ENCODE results near the gene SPECC1.

SPECC1 gene

GRCh38 chr17:20128036-20128667 is 119.0 kb downstream of the SPECC1 start:
- DNase-seq, result no peak
- H3K27ac Mint-ChIP-seq, result peak overlapping the region; percentile 22
- no peaks in the 10 kb centered on the region for H3K36me3 Mint-ChIP-seq (ENCODE audit: low read depth)
- H3K4me3 Mint-ChIP-seq, result no peak overlapping the region
- no peaks in the 10 kb centered on the region for H3K27me3 Mint-ChIP-seq
- H3K9me3 Mint-ChIP-seq, result no peaks in the 10 kb centered on the region
- H3K4me1 Mint-ChIP-seq (ENCODE audit: low read depth), result no peaks in the 10 kb centered on the region

GRCh38 chr17:20133517-20133916 is 124.4 kb downstream of the SPECC1 start:
- H3K36me3 Mint-ChIP-seq (ENCODE audit: low read depth), result no peaks in the 10 kb centered on the region
- no peaks in the 10 kb centered on the region for H3K4me1 Mint-ChIP-seq (ENCODE audit: low read depth)
- H3K9me3 Mint-ChIP-seq, result no peaks in the 10 kb centered on the region
- no peak overlapping the region for H3K27ac Mint-ChIP-seq
- peaks cover 7% of the 10 kb centered on the region for H3K27me3 Mint-ChIP-seq
- no peak for DNase-seq
- H3K4me3 Mint-ChIP-seq, result no peak overlapping the region

- Mint-ChIP-seq H3K4me1 (ENCODE audit: low read depth) (no peaks in the 10 kb centered on the region), H3K27me3 (peaks cover 8% of the 10 kb centered on the region), H3K27ac (no peak overlapping the region), H3K9me3 (no peaks in the 10 kb centered on the region), H3K4me3 (no peak overlapping the region), H3K36me3 (ENCODE audit: low read depth) (no peaks in the 10 kb centered on the region)
- no peak for DNase-seq
Observed at GRCh38 chr17:20141198-20141972, 132.2 kb downstream of the SPECC1 start.

GRCh38 chr17:20142268-20142667 is 133.1 kb downstream of the SPECC1 start:
- no peaks in the 10 kb centered on the region for H3K36me3 Mint-ChIP-seq (ENCODE audit: low read depth)
- no peak overlapping the region for H3K4me3 Mint-ChIP-seq
- peaks cover 5% of the 10 kb centered on the region for H3K27me3 Mint-ChIP-seq
- H3K4me1 Mint-ChIP-seq (ENCODE audit: low read depth), result no peaks in the 10 kb centered on the region
- no peaks in the 10 kb centered on the region for H3K9me3 Mint-ChIP-seq
- H3K27ac Mint-ChIP-seq, result no peak overlapping the region
- no peak for DNase-seq

GRCh38 chr17:20143740-20144139 is 134.6 kb downstream of the SPECC1 start:
- DNase-seq, result no peak
- Mint-ChIP-seq H3K27ac (no peak overlapping the region), H3K4me1 (ENCODE audit: low read depth) (no peaks in the 10 kb centered on the region), H3K27me3 (no peaks in the 10 kb centered on the region), H3K9me3 (no peaks in the 10 kb centered on the region), H3K4me3 (no peak overlapping the region), H3K36me3 (ENCODE audit: low read depth) (no peaks in the 10 kb centered on the region)

GRCh38 chr17:20145567-20145966 is 136.4 kb downstream of the SPECC1 start:
- no peaks in the 10 kb centered on the region for H3K4me1 Mint-ChIP-seq (ENCODE audit: low read depth)
- no peak overlapping the region for H3K27ac Mint-ChIP-seq
- H3K36me3 Mint-ChIP-seq (ENCODE audit: low read depth), result no peaks in the 10 kb centered on the region
- H3K9me3 Mint-ChIP-seq, result no peaks in the 10 kb centered on the region
- no peak for DNase-seq
- H3K4me3 Mint-ChIP-seq, result no peak overlapping the region
- H3K27me3 Mint-ChIP-seq, result no peaks in the 10 kb centered on the region

- no peak overlapping the region for H3K4me3 Mint-ChIP-seq
- H3K4me1 Mint-ChIP-seq (ENCODE audit: low read depth), result no peaks in the 10 kb centered on the region
- DNase-seq, result no peak
- no peaks in the 10 kb centered on the region for H3K9me3 Mint-ChIP-seq
- no peak overlapping the region for H3K27ac Mint-ChIP-seq
- no peaks in the 10 kb centered on the region for H3K27me3 Mint-ChIP-seq
- no peaks in the 10 kb centered on the region for H3K36me3 Mint-ChIP-seq (ENCODE audit: low read depth)
Observed at GRCh38 chr17:20149251-20149650, 140.1 kb downstream of the SPECC1 start.

GRCh38 chr17:20151174-20151573 is 142.0 kb downstream of the SPECC1 start:
- no peak overlapping the region for H3K27ac Mint-ChIP-seq

GRCh38 chr17:20153231-20153630 is 144.1 kb downstream of the SPECC1 start:
- no peak overlapping the region for H3K27ac Mint-ChIP-seq
- H3K27me3 Mint-ChIP-seq, result peaks cover 11% of the 10 kb centered on the region
- DNase-seq, result no peak
- H3K9me3 Mint-ChIP-seq, result no peaks in the 10 kb centered on the region
- H3K36me3 Mint-ChIP-seq (ENCODE audit: low read depth), result no peaks in the 10 kb centered on the region
- H3K4me3 Mint-ChIP-seq, result no peak overlapping the region
- peaks cover 5% of the 10 kb centered on the region for H3K4me1 Mint-ChIP-seq (ENCODE audit: low read depth)

More at GRCh38 chr17:20151174-20151573, 142.0 kb downstream of the SPECC1 start:
- H3K27me3 Mint-ChIP-seq, result no peaks in the 10 kb centered on the region
- no peak overlapping the region for H3K4me3 Mint-ChIP-seq
- no peaks in the 10 kb centered on the region for H3K4me1 Mint-ChIP-seq (ENCODE audit: low read depth)
- H3K9me3 Mint-ChIP-seq, result no peaks in the 10 kb centered on the region
- no peaks in the 10 kb centered on the region for H3K36me3 Mint-ChIP-seq (ENCODE audit: low read depth)
- no peak for DNase-seq

- Mint-ChIP-seq H3K27me3 (peaks cover 13% of the 10 kb centered on the region), H3K4me3 (no peak overlapping the region), H3K4me1 (ENCODE audit: low read depth) (peaks cover 5% of the 10 kb centered on the region), H3K9me3 (no peaks in the 10 kb centered on the region), H3K27ac (no peak overlapping the region), H3K36me3 (ENCODE audit: low read depth) (no peaks in the 10 kb centered on the region)
- DNase-seq, result no peak
Observed at GRCh38 chr17:20154286-20155000, 145.3 kb downstream of the SPECC1 start.

GRCh38 chr17:20155258-20156195 is 146.4 kb downstream of the SPECC1 start:
- peak; percentile 93 for DNase-seq
- Mint-ChIP-seq H3K4me1 (ENCODE audit: low read depth) (peaks cover 5% of the 10 kb centered on the region), H3K36me3 (ENCODE audit: low read depth) (no peaks in the 10 kb centered on the region), H3K27me3 (peaks cover 13% of the 10 kb centered on the region), H3K27ac (no peak overlapping the region), H3K4me3 (no peak overlapping the region), H3K9me3 (no peaks in the 10 kb centered on the region)

- no peaks in the 10 kb centered on the region for H3K36me3 Mint-ChIP-seq (ENCODE audit: low read depth)
- H3K9me3 Mint-ChIP-seq, result no peaks in the 10 kb centered on the region
- H3K27ac Mint-ChIP-seq, result peak overlapping the region; percentile 51
- H3K4me1 Mint-ChIP-seq (ENCODE audit: low read depth), result peaks cover 5% of the 10 kb centered on the region
- DNase-seq, result no peak
- no peak overlapping the region for H3K4me3 Mint-ChIP-seq
- H3K27me3 Mint-ChIP-seq, result peaks cover 13% of the 10 kb centered on the region
Observed at GRCh38 chr17:20156196-20157000, 147.2 kb downstream of the SPECC1 start.

GRCh38 chr17:20157001-20157310 is 147.8 kb downstream of the SPECC1 start:
- H3K9me3 Mint-ChIP-seq, result no peaks in the 10 kb centered on the region
- H3K36me3 Mint-ChIP-seq (ENCODE audit: low read depth), result no peaks in the 10 kb centered on the region
- H3K4me1 Mint-ChIP-seq (ENCODE audit: low read depth), result peaks cover 5% of the 10 kb centered on the region

More at GRCh38 chr17:20157001-20157310, 147.8 kb downstream of the SPECC1 start:
- Mint-ChIP-seq H3K27ac (peak overlapping the region; percentile 51), H3K27me3 (peaks cover 13% of the 10 kb centered on the region), H3K4me3 (no peak overlapping the region)
- no peak for DNase-seq
